Stomach (tissue), 4 donors: Measurements from ENCODE around the gene ARFIP1.

ENCODE experiments used
- POLR2AphosphoS5 ChIP-seq, 3 donors: sonication (generic); formaldehyde crosslinking; IDR thresholded peaks; one replicate each; pipeline ENCODE4 v1.6.1; 2016; ENCODE audit warnings: antibody characterized with exemption in 3 of 3
- TF ChIP-seq, protein P1 (sequence below), 7 experiments: fragments of 450-650 bp in 4 of 7; fragments of 200-600 bp in 3 of 7; sonication (generic) in 3 of 7; IDR thresholded peaks; one replicate each; pipeline ENCODE4 v1.5.1; 2016 to 2019; ENCODE audit warnings: antibody characterized with exemption in 7 of 7, control low read depth in 2 of 7, mild to moderate bottlenecking in 1 of 7

- TF ChIP-seq, protein P1, sequence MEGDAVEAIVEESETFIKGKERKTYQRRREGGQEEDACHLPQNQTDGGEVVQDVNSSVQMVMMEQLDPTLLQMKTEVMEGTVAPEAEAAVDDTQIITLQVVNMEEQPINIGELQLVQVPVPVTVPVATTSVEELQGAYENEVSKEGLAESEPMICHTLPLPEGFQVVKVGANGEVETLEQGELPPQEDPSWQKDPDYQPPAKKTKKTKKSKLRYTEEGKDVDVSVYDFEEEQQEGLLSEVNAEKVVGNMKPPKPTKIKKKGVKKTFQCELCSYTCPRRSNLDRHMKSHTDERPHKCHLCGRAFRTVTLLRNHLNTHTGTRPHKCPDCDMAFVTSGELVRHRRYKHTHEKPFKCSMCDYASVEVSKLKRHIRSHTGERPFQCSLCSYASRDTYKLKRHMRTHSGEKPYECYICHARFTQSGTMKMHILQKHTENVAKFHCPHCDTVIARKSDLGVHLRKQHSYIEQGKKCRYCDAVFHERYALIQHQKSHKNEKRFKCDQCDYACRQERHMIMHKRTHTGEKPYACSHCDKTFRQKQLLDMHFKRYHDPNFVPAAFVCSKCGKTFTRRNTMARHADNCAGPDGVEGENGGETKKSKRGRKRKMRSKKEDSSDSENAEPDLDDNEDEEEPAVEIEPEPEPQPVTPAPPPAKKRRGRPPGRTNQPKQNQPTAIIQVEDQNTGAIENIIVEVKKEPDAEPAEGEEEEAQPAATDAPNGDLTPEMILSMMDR (IDR thresholded peaks at IDR 0.05), result no peak
- no peak for TF ChIP-seq POLR2AphosphoS5 (IDR thresholded peaks at IDR 0.05)
Measured at GRCh38 chr4:152959080-152959479, 179.3 kb downstream of the ARFIP1 start.
